Astrocyte of the spinal cord (primary cell): ENCODE measurements around the gene RCSD1.
A peak's percentile ranks its signal among the peaks of the same experiment; 100 is the strongest.

Experiments
- DNase-seq: peaks from one replicate; pipeline ENCODE4 v3.0.0; 2011; ENCODE audit warnings: low read depth, low spot score
- H3K4me3 ChIP-seq: 2 replicates; pipeline ENCODE4 v1.5.1; 2011; ENCODE audit warnings: low read depth, mild to moderate bottlenecking, low read length, moderate library complexity
- CTCF ChIP-seq: IDR thresholded peaks from 2 replicates; pipeline ENCODE4 v1.5.1; 2012; ENCODE audit warnings: low read depth, mild to moderate bottlenecking, low read length, inconsistent platforms
- in situ Hi-C: cut with HindIII; loops from 2 replicates; pipeline ENCODE4 v1.10.0; 2017; ENCODE audit warnings: low sequenced_read_pairs

The RCSD1 gene

DNA sequence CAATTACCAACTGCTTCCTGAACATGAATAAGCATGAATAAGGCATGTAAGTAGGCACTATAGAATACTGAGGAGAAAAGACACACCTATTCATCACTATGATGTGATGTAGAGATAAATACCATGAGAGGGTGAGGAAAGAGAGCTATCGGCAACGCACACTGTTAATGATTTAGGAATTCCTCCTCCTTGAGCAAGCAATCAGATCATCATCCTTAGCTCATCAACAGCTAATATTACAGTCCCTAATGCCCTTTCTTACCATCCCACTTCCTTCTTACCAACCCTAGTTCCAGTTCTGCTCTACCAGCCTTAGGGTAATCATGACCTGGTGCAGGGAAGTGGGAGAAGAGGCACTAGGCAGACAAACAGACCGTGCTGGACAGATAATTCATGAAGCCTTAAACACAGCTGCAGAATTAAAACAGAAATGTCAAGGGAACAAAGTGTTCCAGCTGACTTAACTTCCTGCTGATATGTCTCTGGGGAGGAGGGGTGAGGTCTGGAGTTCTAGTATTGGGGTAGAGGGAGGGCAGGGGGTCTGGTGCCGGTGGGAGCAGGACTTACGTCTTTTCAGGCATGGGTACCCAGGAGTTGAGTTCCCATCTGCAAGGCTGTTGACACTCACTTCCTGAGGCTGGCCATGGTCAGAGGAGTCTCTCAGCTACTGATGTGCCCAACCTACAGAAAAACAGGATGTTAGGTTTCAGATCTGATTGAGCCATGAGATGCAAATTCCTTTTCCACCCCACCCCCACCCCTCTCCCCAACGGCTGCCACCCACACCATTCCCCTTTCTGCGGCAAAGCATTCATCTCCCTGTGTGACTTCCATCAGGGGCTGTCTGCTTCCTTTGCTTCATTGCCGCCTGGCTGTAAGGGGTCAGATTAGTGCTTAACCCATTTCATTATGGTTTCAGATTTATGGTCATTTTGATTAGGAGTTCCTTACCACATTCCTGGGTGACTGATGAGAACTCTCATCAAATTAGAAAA is 12.6 kb upstream of the RCSD1 start:
- no peak for TF ChIP-seq CTCF
- DNase-seq = peak; percentile 16
- in situ Hi-C loops = no loop called here
- no peak overlapping the region for H3K4me3 ChIP-seq

GRCh38 chr1:167618366-167618765 is 11.7 kb upstream of the RCSD1 start:
- TF ChIP-seq CTCF = no peak
- no peak overlapping the region for H3K4me3 ChIP-seq

DNA sequence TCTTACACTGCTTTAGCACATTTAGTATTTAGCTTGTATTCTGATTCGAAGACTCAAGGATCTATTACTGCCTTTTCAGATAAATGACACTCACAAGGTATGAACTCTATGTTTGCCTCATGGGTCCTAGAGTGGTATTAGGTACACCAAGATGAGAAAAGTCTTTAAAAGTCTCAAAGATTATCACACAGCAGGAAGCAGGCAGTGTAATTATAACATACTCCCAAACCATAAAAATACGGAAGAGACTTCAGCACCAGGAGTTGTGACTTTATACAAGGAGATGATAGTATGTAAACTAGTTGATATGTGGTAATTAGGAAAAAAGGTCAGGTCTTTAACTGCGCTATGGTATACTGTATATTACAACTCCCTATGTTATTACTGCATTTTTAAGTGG is 11.2 kb upstream of the RCSD1 start:
- in situ Hi-C loops = no loop called here
- DNase-seq = no peak
- no peak overlapping the region for H3K4me3 ChIP-seq
- TF ChIP-seq CTCF = no peak

More at GRCh38 chr1:167618366-167618765, 11.7 kb upstream of the RCSD1 start:
- no peak for DNase-seq
- in situ Hi-C loops = no loop called here

- in situ Hi-C loops = no loop called here
- no peak overlapping the region for H3K4me3 ChIP-seq
- DNase-seq = no peak
- TF ChIP-seq CTCF = no peak
Observed at GRCh38 chr1:167620002-167620401, 10.0 kb upstream of the RCSD1 start.

DNA sequence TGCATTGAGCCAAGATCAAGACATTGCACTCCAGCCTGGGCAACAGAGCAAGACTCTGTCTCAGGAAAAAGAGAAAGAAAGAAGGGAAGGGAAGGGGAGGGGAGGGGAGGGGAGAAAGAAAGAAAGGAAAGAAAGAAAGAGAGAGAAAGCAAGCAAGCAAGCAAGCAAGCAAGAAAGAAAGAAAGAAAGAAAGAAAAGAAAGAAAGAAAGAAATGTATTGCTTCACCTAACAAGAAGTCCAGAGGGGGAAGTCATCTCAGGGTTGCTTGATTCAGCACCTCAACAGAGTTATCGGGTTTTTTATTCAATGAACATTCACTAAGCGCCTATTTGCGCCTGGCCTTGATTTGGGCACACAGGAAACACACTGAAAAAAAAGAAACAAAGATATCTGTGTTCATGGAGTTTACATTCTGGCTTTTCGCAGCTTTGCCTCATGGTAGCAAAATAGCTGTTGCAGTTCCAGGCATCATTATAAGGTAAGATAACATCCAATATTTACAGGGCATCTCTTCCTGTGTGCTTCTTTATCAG is 8.2 kb upstream of the RCSD1 start:
- no peak overlapping the region for H3K4me3 ChIP-seq
- in situ Hi-C loops = no loop called here
- DNase-seq = no peak
- no peak for TF ChIP-seq CTCF

- in situ Hi-C loops = no loop called here
- no peak overlapping the region for H3K4me3 ChIP-seq
- no peak for DNase-seq
- no peak for TF ChIP-seq CTCF
Observed at GRCh38 chr1:167623951-167624350, 6.1 kb upstream of the RCSD1 start.
